Stimulated activated CD8-positive, alpha-beta memory T cell treated with anti-CD3 and anti-CD28 coated beads, Interleukin-4, amount 100 ng/mL, for 48 hours (primary cell): ENCODE results near the gene NEIL3.

Source experiments
- DNase-seq: peaks from one replicate; pipeline ENCODE4 v3.0.0-alpha.2; 2020

The NEIL3 gene

GRCh38 chr4:177375372-177375771 is 65.7 kb downstream of the NEIL3 start:
- no peak for DNase-seq

- no peak for DNase-seq
Measured at GRCh38 chr4:177376024-177376423, 66.3 kb downstream of the NEIL3 start.

- DNase-seq = no peak
Measured at GRCh38 chr4:177380730-177381287, 71.1 kb downstream of the NEIL3 start.

- DNase-seq = no peak
Measured at GRCh38 chr4:177381762-177382310, 72.2 kb downstream of the NEIL3 start.

- no peak for DNase-seq
Measured at GRCh38 chr4:177384856-177385397, 75.3 kb downstream of the NEIL3 start.

GRCh38 chr4:177385576-177386277 is 76.1 kb downstream of the NEIL3 start:
- no peak for DNase-seq

- DNase-seq = no peak
Measured at GRCh38 chr4:177386278-177386815, 76.7 kb downstream of the NEIL3 start.

GRCh38 chr4:177391287-177391686 is 81.6 kb downstream of the NEIL3 start:
- DNase-seq = no peak

GRCh38 chr4:177391953-177392352 is 82.3 kb downstream of the NEIL3 start:
- DNase-seq = no peak

GRCh38 chr4:177393236-177393635 is 83.6 kb downstream of the NEIL3 start:
- DNase-seq = peak; percentile 30

GRCh38 chr4:177396352-177396751 is 86.7 kb downstream of the NEIL3 start:
- DNase-seq = no peak

- no peak for DNase-seq
Measured at GRCh38 chr4:177400030-177400429, 90.4 kb downstream of the NEIL3 start.

GRCh38 chr4:177401658-177402273 is 92.1 kb downstream of the NEIL3 start:
- DNase-seq = no peak

- DNase-seq = no peak
Measured at GRCh38 chr4:177403746-177404145, 94.1 kb downstream of the NEIL3 start.

GRCh38 chr4:177404342-177404741 is 94.7 kb downstream of the NEIL3 start:
- DNase-seq = no peak

GRCh38 chr4:177404986-177405385 is 95.3 kb downstream of the NEIL3 start:
- DNase-seq = no peak

- DNase-seq = no peak
Measured at GRCh38 chr4:177405508-177405907, 95.8 kb downstream of the NEIL3 start.

- DNase-seq = no peak
Measured at GRCh38 chr4:177408023-177408422, 98.3 kb downstream of the NEIL3 start.

GRCh38 chr4:177410566-177410965 is 100.9 kb downstream of the NEIL3 start:
- no peak for DNase-seq

GRCh38 chr4:177411996-177412395 is 102.3 kb downstream of the NEIL3 start:
- DNase-seq = no peak
